Hematopoietic multipotent progenitor cell (in vitro differentiated cells): ENCODE measurements around the gene PNPLA5. TPM values are rescaled to one million over a fixed set of nuclear protein-coding genes. Genes with fewer than 3 reads are reported as not detected.

Source experiments
- total RNA-seq: library from RNA; depleted of rRNA; stranded (reverse); fragments of >200 nt; gene quantifications from one replicate; pipeline ENCODE4 v1.2.3, GENCODE V29; 2012

The PNPLA5 gene
- total RNA-seq, 1 donor = not detected

Other genes with a start within 250 kb of the PNPLA5 start
- gene EFCAB6, start 79.7 kb downstream of the PNPLA5 start, total RNA-seq = 0.54 TPM
- gene SULT4A1, start 29.5 kb downstream of the PNPLA5 start, total RNA-seq = under 0.01 TPM
- under 0.01 TPM for gene PNPLA3, start 31.8 kb upstream of the PNPLA5 start, total RNA-seq
- gene SAMM50, start 63.4 kb upstream of the PNPLA5 start, total RNA-seq = 22.4 TPM
- 52.8 TPM for gene PARVB, start 132.3 kb upstream of the PNPLA5 start, total RNA-seq